ENCODE measurements around the gene GABRG3. TPM values are rescaled to one million over a fixed set of nuclear protein-coding genes. Genes with fewer than 3 reads are reported as not detected.

GABRG3 gene
- total and polyA plus RNA-seq, 11 donors: not detected

DNA sequence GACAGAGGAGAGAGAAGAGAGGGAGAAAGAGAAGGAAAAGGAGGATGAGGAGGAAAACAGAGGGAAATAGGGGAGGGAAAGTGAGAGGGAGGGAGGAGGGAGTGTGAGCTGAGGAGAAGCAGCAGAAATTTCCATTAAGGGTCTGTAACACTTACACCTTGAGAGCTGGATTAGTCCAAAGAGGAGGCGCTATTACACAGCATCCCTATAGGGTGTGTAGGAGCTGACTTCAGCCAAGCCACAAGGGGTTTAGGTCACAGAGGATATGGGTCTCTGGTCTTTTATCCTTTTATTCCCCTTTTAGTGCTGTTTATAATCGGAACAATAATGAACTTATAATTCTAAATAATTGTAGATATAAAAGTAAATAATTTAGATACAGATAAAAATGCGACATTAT, 230.4 kb downstream of the GABRG3 start:
- WGBS, 4 donors: 77 to 85% (median 81%) methylated on average over 3 of the region's 3 CpGs

DNA sequence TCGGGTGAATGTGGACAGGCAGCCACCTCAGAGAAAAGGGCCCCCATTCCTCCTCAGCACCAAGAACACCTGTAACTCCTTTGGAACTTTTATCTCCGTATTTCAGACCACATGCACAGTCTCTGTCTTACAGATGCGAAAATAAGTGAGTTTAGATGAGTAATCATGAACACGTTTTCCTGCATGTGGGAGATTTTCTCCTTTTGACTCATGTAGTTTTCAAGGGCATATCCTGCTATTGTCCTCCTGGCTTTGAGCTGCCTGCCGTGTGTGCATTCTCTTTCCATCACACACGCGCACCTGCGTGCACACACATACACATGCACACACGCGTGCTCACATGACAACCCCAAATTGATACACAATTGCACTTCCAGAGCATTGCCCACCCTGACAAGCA, 239.2 kb downstream of the GABRG3 start:
- ATAC-seq (no peak), DNase-seq (no peak)
- Histone ChIP-seq H3K4me3 (no peak overlapping the region), H3K27ac (no peak overlapping the region), H3K4me1 (no peaks in the 10 kb centered on the region), H3K27me3 (peaks cover 0 to 3% (median 0%) of the 10 kb centered on the region in 9 donors), H3K9me3 (peaks cover 0 to 10% (median 0%) of the 10 kb centered on the region in 12 donors), H3K36me3 (no peaks in the 10 kb centered on the region)
- no peak for TF ChIP-seq CTCF (IDR thresholded peaks at IDR 0.05)
- no peak for TF ChIP-seq POLR2A (IDR thresholded peaks at IDR 0.05)
- WGBS, 4 donors: 71 to 86% (median 83%) methylated on average over 10 of the region's 10 CpGs
- intact Hi-C loops (cut with DNase I): no loop called here

More for the DNA sequence above, 230.4 kb downstream of the GABRG3 start:
- H3K4me3 ChIP-seq: no peak overlapping the region
- DNase-seq: no peak
- H3K4me1 ChIP-seq: no peaks in the 10 kb centered on the region
- H3K27me3 ChIP-seq: no peaks in the 10 kb centered on the region
- intact Hi-C loops (cut with DNase I): no loop called here
- no peak overlapping the region for H3K27ac ChIP-seq
- peaks cover 0 to 7% (median 0%) of the 10 kb centered on the region in 12 donors for H3K9me3 ChIP-seq
- H3K36me3 ChIP-seq: no peaks in the 10 kb centered on the region
- TF ChIP-seq CTCF (IDR thresholded peaks at IDR 0.05) (no peak), POLR2A (IDR thresholded peaks at IDR 0.05) (no peak)
- no peak for ATAC-seq

DNA sequence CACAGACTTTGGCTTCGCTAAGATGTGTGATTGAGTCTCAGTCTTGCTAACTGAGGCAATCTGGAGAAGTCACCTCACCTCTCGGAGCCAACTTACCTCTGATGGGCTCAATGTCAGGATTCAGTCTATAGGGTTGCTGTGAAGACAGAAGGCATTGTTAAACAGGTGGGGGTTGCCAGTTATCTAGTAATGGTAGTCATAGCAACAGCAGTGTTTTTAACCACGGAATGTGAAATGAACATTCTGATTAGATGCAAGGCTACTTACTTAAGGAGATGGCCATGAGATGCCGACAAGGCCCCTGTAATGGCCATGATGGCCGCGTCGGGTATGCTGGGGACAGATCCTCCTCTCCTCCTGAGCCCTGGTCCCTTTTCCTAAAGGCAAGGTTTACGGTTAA, 243.1 kb downstream of the GABRG3 start:
- Histone ChIP-seq H3K9me3 (peaks cover 0 to 4% (median 0%) of the 10 kb centered on the region in 12 donors), H3K27ac (no peak overlapping the region), H3K4me1 (no peaks in the 10 kb centered on the region), H3K27me3 (no peaks in the 10 kb centered on the region), H3K4me3 (no peak overlapping the region), H3K36me3 (no peaks in the 10 kb centered on the region)
- intact Hi-C loops (cut with DNase I): no loop called here
- TF ChIP-seq CTCF (IDR thresholded peaks at IDR 0.05): no peak
- no peak for TF ChIP-seq POLR2A (IDR thresholded peaks at IDR 0.05)
- DNase-seq: no peak
- 77 to 86% (median 81%) methylated on average over 8 of the region's 8 CpGs for WGBS, 4 donors
- ATAC-seq: no peak

DNA sequence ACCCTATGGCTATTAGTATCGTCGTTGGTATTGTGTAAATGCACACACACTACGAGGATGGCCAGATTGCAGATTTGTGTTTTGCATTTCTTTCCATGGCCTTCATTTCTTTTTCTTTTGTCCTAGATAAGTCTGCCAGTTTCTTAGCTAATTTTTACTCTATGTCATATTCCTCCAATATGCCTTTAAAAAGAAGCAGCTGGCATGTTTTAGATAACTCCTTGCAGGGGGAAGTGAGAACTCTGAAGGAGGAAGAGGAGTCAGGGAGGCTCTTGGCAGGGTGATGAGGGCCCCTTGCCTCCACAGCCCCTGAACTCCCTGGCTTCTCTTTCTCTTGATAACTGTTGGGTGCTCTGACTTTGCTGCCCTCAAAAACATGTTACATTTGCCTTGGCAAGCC, 244.0 kb downstream of the GABRG3 start:
- Histone ChIP-seq H3K36me3 (no peaks in the 10 kb centered on the region), H3K27me3 (no peaks in the 10 kb centered on the region), H3K4me1 (no peaks in the 10 kb centered on the region), H3K9me3 (peaks cover 0 to 4% (median 0%) of the 10 kb centered on the region in 12 donors), H3K4me3 (no peak overlapping the region), H3K27ac (no peak overlapping the region)
- WGBS, 4 donors: 68 to 74% (median 70%) methylated on average over 3 of the region's 3 CpGs
- intact Hi-C loops (cut with DNase I): no loop called here
- DNase-seq: no peak
- ATAC-seq: no peak
- TF ChIP-seq CTCF (IDR thresholded peaks at IDR 0.05): no peak
- TF ChIP-seq POLR2A (IDR thresholded peaks at IDR 0.05): no peak

All from heart left ventricle (tissue), 16 donors.